Measurements from ENCODE around the gene ARSK. TPM values are rescaled to one million over a fixed set of nuclear protein-coding genes. Genes with fewer than 3 reads are reported as not detected.

Gene ARSK
- total RNA-seq, 4 donors from 2014 or later, result 5.9 to 12.2 (median 7.7) TPM

- WGBS, 2 donors, result 70 to 71% methylated on average over 3 of the region's 3 CpGs
- TF ChIP-seq POLR2A (IDR thresholded peaks at IDR 0.05) (no peak), CTCF (IDR thresholded peaks at IDR 0.05) (no peak)
- H3K4me3 ChIP-seq (ENCODE audit: low read depth, poor library complexity, severe bottlenecking), result no peak overlapping the region
- intact Hi-C loops (cut with DNase I; ENCODE audit: low total_unique reads), result no loop called here
- no peak for DNase-seq (ENCODE audit: low spot score in 2 of 2)
These were observed 54.8 kb downstream of the ARSK start for GRCh38 chr5:95609711-95610110.

GRCh38 chr5:95610546-95610945 lies 55.6 kb downstream of the ARSK start:
- TF ChIP-seq POLR2A (IDR thresholded peaks at IDR 0.05) (no peak), CTCF (IDR thresholded peaks at IDR 0.05) (no peak)
- WGBS, 2 donors, result 90% methylated on average over 7 of the region's 7 CpGs
- DNase-seq (ENCODE audit: low spot score in 2 of 2), result no peak
- intact Hi-C loops (cut with DNase I; ENCODE audit: low total_unique reads), result no loop called here
- H3K4me3 ChIP-seq (ENCODE audit: low read depth, poor library complexity, severe bottlenecking), result no peak overlapping the region

- WGBS, 2 donors, result 93 to 95% methylated on average over 3 of the region's 3 CpGs
- intact Hi-C loops (cut with DNase I; ENCODE audit: low total_unique reads), result no loop called here
These were observed 56.5 kb downstream of the ARSK start for GRCh38 chr5:95611396-95611795.

GRCh38 chr5:95613514-95613913 lies 58.6 kb downstream of the ARSK start:
- 69 to 75% methylated on average over 1 of the region's 1 CpG for WGBS, 2 donors
- H3K4me3 ChIP-seq (ENCODE audit: low read depth, poor library complexity, severe bottlenecking), result no peak overlapping the region
- TF ChIP-seq POLR2A (IDR thresholded peaks at IDR 0.05), result no peak
- no peak for TF ChIP-seq CTCF (IDR thresholded peaks at IDR 0.05)
- intact Hi-C loops (cut with DNase I; ENCODE audit: low total_unique reads), result no loop called here
- DNase-seq (ENCODE audit: low spot score in 2 of 2), result no peak

More at GRCh38 chr5:95611396-95611795, 56.5 kb downstream of the ARSK start:
- no peak overlapping the region for H3K4me3 ChIP-seq (ENCODE audit: low read depth, poor library complexity, severe bottlenecking)
- DNase-seq (ENCODE audit: low spot score in 2 of 2), result no peak
- TF ChIP-seq POLR2A (IDR thresholded peaks at IDR 0.05) (no peak), CTCF (IDR thresholded peaks at IDR 0.05) (no peak)

DNA sequence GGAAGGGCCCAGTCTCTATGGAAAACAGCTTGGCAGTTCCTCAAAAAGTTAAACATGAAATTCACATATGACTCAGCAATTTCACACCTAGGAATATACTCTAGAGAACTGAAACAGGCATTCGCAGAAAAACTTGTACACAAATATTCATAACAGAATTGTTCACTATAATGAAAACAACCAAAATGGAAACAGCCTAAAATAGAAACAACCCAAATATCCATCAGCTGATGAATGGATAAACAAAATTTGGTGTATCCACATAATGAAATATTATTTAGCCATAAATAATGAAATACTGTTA lies 60.2 kb downstream of the ARSK start:
- DNase-seq (ENCODE audit: low spot score in 2 of 2), result no peak
- intact Hi-C loops (cut with DNase I; ENCODE audit: low total_unique reads), result no loop called here
- no peak overlapping the region for H3K4me3 ChIP-seq (ENCODE audit: low read depth, poor library complexity, severe bottlenecking)
- WGBS, 2 donors, result 76 to 83% methylated on average over 1 of the region's 1 CpG
- no peak for TF ChIP-seq CTCF (IDR thresholded peaks at IDR 0.05)
- TF ChIP-seq POLR2A (IDR thresholded peaks at IDR 0.05), result no peak

- 73 to 87% methylated on average over 5 of the region's 5 CpGs for WGBS, 2 donors
- DNase-seq (ENCODE audit: low spot score in 2 of 2), result no peak
- intact Hi-C loops (cut with DNase I; ENCODE audit: low total_unique reads), result no loop called here
- TF ChIP-seq CTCF (IDR thresholded peaks at IDR 0.05) (no peak), POLR2A (IDR thresholded peaks at IDR 0.05) (no peak)
- H3K4me3 ChIP-seq (ENCODE audit: low read depth, poor library complexity, severe bottlenecking), result no peak overlapping the region
These were observed 62.2 kb downstream of the ARSK start for GRCh38 chr5:95617057-95617456.
